HL-60 (cell line): ENCODE measurements around the gene ANKRD27.
"Not testable (repeated sequence)": the region's sequence is repeated elsewhere in the genome, so short reads cannot be mapped to it uniquely, and the experiment has no call there.

Experiments used
- CTCF ChIP-seq: IDR thresholded peaks from one replicate; pipeline ENCODE4 v1.5.1; 2011; ENCODE audit warnings: low read length, control low read depth, inconsistent platforms; ENCODE audit not compliant: insufficient read depth
- GABPA ChIP-seq: IDR thresholded peaks from 2 replicates; pipeline ENCODE4 v1.6.1; 2012; ENCODE audit warnings: low read depth
- POLR2AphosphoS5 ChIP-seq: IDR thresholded peaks from 2 replicates; pipeline ENCODE4 v1.6.1; 2012; ENCODE audit warnings: low read depth
- REST ChIP-seq: IDR thresholded peaks from 2 replicates; pipeline ENCODE4 v1.6.1; 2012; ENCODE audit warnings: low read depth; ENCODE audit not compliant: insufficient replicate concordance
- SPI1 ChIP-seq: IDR thresholded peaks from 2 replicates; pipeline ENCODE4 v1.6.1; 2012; ENCODE audit warnings: low read depth, mild to moderate bottlenecking, borderline replicate concordance

- TF ChIP-seq CTCF, REST, POLR2AphosphoS5, SPI1, GABPA: not testable (repeated sequence)
Observed at GRCh38 chr19:32652331-32652730, 22.6 kb downstream of the ANKRD27 start.
